Karpas-422 (cell line): Measurements from ENCODE around the gene DLGAP4. TPM values are rescaled to one million over a fixed set of nuclear protein-coding genes. Genes with fewer than 3 reads are reported as not detected.

Source experiments
- DNase-seq: peaks from one replicate; pipeline ENCODE4 v3.0.0-alpha.2; 2015
- H2AFZ ChIP-seq: fragments of 200-600 bp; sonication (generic); 2 replicates; pipeline ENCODE4 v1.6.1; 2014; ENCODE audit warnings: antibody characterized with exemption, low read length, mixed read lengths
- H3K27ac ChIP-seq: fragments of 200-600 bp; sonication (generic); 2 replicates; pipeline ENCODE4 v1.5.1; 2014; ENCODE audit warnings: mild to moderate bottlenecking, low read length, moderate library complexity
- H3K27me3 ChIP-seq: fragments of 200-600 bp; sonication (generic); 2 replicates; pipeline ENCODE4 v1.6.1; 2014; ENCODE audit warnings: low read length, mixed read lengths
- H3K36me3 ChIP-seq: fragments of 200-600 bp; sonication (generic); 2 replicates; pipeline ENCODE4 v1.6.1; 2014; ENCODE audit warnings: low read length, mixed read lengths; ENCODE audit not compliant: insufficient read depth
- H3K4me1 ChIP-seq: fragments of 200-600 bp; sonication (generic); 2 replicates; pipeline ENCODE4 v1.6.1; 2014; ENCODE audit warnings: mild to moderate bottlenecking, low read length, mixed read lengths
- H3K4me2 ChIP-seq: fragments of 200-600 bp; sonication (generic); 2 replicates; pipeline ENCODE4 v1.6.1; 2014; ENCODE audit warnings: low read length, low read depth, mild to moderate bottlenecking; ENCODE audit not compliant: poor library complexity, severe bottlenecking
- H3K4me3 ChIP-seq: fragments of 200-600 bp; sonication (generic); 2 replicates; pipeline ENCODE4 v1.5.1; 2014; ENCODE audit warnings: mild to moderate bottlenecking, antibody characterized with exemption, low read length, mixed read lengths
- H3K79me2 ChIP-seq: fragments of 200-600 bp; sonication (generic); 2 replicates; pipeline ENCODE4 v1.6.1; 2014; ENCODE audit warnings: mild to moderate bottlenecking, low read length, mixed read lengths
- H3K9ac ChIP-seq: fragments of 200-600 bp; sonication (generic); 2 replicates; pipeline ENCODE4 v1.6.0; 2014; ENCODE audit warnings: low read length
- H3K9me2 ChIP-seq: fragments of 200-600 bp; sonication (generic), shearing (Covaris generic); replicated peaks from 2 replicates; pipeline ENCODE4 v1.6.0; 2014; ENCODE audit warnings: mild to moderate bottlenecking, low read length, moderate library complexity; ENCODE audit not compliant: insufficient read depth
- H3K9me3 ChIP-seq: fragments of 300-700, 200-600 bp; sonication (generic); 2 replicates; pipeline ENCODE4 v1.6.1; 2014; ENCODE audit warnings: low read length, mixed read lengths
- H4K20me1 ChIP-seq: fragments of 200-600 bp; sonication (generic); 2 replicates; pipeline ENCODE4 v1.6.1; 2014; ENCODE audit warnings: mild to moderate bottlenecking, antibody characterized with exemption, low read length, low read depth; ENCODE audit not compliant: insufficient read depth
- total RNA-seq: library from RNA; depleted of rRNA; stranded (reverse); fragments of >200 nt; shearing (Covaris generic); gene quantifications from 2 replicates; pipeline ENCODE4 v1.2.3, GENCODE V29; 2014; ENCODE audit warnings: low replicate concordance

DLGAP4 gene
- total RNA-seq, 1 experiment from 2014 or later: 7.5 TPM

GRCh38 chr20:36532822-36533221, 226.7 kb downstream of the DLGAP4 start:
- no peak overlapping the region for H3K9ac ChIP-seq
- H3K27ac ChIP-seq: no peak overlapping the region
- no peak overlapping the region for H3K4me3 ChIP-seq
- no peaks in the 10 kb centered on the region for H3K36me3 ChIP-seq
- H3K9me2 ChIP-seq: no peaks in the 10 kb centered on the region
- H3K4me2 ChIP-seq: no peak overlapping the region
- H3K9me3 ChIP-seq: no peaks in the 10 kb centered on the region
- no peaks in the 10 kb centered on the region for H4K20me1 ChIP-seq
- H3K4me1 ChIP-seq: peaks cover 3% of the 10 kb centered on the region; the same call in 1 of the 2 replicates
- DNase-seq: no peak
- no peaks in the 10 kb centered on the region for H3K27me3 ChIP-seq
- no peak overlapping the region for H2AFZ ChIP-seq
- H3K79me2 ChIP-seq: peaks cover 14% of the 10 kb centered on the region

DNA sequence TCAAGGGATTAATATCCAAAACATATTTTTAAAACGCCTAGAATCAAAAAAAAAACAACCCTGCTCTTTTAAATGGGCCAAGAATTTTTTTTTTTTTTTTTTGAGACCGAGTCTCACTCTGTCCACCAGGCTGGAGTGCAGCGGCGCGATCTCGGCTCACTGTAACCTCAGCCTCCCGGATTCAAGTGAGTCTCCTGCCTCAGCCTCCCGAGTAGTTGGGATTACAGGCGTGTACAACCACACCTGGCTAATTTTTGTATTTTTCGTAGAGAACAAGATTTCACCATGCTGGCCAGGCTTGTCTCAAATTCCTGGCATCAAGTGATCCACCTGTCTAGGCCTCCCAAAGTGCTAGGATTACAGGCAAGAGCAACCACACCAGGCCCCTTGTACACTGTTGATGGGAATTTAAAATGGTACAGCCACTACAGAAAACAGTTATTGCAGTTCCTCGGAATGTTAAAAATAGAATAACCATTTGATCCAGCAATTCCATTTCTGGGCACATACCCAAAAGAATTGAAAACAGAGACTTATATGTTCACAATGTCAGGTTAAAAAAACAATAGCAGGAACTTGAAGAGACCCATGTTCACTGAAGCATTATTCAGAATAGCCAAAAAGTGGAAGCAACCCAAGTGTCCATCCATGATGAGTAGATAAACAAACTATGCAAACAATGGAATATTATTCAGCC, 232.0 kb downstream of the DLGAP4 start:
- Histone ChIP-seq H3K79me2 (peaks cover 9% of the 10 kb centered on the region), H3K27me3 (no peaks in the 10 kb centered on the region), H3K4me1 (peaks cover 3% of the 10 kb centered on the region; the same call in 1 of the 2 replicates), H4K20me1 (no peaks in the 10 kb centered on the region), H3K9ac (no peak overlapping the region), H3K27ac (no peak overlapping the region), H2AFZ (no peak overlapping the region), H3K36me3 (no peaks in the 10 kb centered on the region), H3K4me2 (no peak overlapping the region), H3K9me2 (no peaks in the 10 kb centered on the region), H3K9me3 (no peaks in the 10 kb centered on the region), H3K4me3 (no peak overlapping the region)
- DNase-seq: no peak

DNA sequence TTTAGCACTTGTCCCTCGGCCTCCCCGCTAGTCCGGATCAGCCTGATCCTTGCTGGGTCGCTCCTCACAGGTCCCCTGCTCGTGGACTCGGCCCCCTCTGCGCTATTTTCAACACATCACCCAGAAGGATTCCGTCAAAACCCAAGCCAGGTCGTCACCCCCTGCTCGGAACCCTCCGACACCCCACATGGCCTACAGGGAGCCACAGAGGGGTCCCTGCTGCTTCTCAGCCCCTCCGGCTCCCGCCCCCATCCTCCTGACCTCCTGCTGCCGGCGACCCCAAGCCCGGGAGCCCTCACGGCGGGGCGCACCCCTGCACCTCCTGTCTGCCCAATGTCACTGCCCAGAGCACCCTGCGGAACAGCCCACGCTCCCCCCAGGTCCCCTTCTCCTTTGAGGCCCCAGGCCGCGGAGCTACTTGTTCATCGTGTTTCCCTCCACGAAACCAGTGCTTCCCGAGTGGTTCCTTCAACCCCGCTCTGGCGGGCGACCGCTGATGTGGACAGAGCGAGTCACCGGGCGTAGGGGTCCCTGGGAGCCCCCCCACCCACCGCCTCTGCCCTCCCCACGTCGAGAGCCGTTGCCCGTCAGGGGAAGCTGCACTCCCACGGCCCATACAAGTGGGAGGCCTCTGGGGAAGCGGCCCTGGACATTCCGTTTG, 234.5 kb downstream of the DLGAP4 start:
- H3K27me3 ChIP-seq: no peaks in the 10 kb centered on the region
- no peak overlapping the region for H3K4me2 ChIP-seq
- H3K9ac ChIP-seq: no peak overlapping the region

DNA sequence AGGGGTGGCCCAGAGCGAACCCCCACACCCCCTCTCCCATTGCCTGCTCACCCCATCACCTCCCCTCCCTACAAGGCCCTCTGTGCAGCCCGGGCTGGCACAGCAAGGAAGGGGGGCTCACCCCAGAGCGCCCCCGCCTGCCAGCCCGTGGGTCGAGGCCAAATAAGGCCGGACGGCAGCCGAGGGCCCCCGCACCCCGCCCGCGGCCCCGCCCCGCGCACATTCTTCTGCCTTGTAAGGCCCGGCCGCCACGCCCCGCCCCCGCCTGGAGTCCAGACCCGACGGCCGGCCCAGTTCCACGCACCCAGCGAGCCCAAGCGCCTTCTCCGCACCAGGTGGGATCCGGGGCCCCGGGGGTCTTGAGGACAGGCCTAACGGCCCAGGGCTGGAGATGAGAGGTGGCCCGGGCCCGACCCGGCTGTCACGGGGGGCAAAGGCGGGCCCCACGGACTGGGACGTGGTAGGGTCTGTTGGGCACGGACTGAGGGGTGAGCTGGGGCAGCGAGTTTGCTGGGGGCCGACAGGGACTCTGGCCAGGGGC, 235.2 kb downstream of the DLGAP4 start, which contains the start of gene MYL9:
Gene MYL9, plus strand, starts transcription at position 293 of the 541 bp plus-strand sequence. CDS start 3,366 bp downstream, outside the sequence.
- Histone ChIP-seq H3K27me3 (no peaks in the 10 kb centered on the region), H3K27ac (no peak within 1 kb of the TSS), H3K79me2 (no peaks in the 10 kb centered on the region; the same call in 1 of the 2 replicates), H3K4me1 (peaks cover 3% of the 10 kb centered on the region; the same call in 1 of the 2 replicates), H3K9ac (no peak within 1 kb of the TSS), H4K20me1 (no peaks in the 10 kb centered on the region), H3K9me3 (no peaks in the 10 kb centered on the region), H3K4me3 (no peak within 1 kb of the TSS), H3K36me3 (no peaks in the 10 kb centered on the region), H2AFZ (no peak within 1 kb of the TSS), H3K4me2 (no peak within 1 kb of the TSS), H3K9me2 (no peaks in the 10 kb centered on the region)
- DNase-seq: no peak

More for the DNA sequence above, 234.5 kb downstream of the DLGAP4 start:
- Histone ChIP-seq H3K4me1 (peaks cover 3% of the 10 kb centered on the region; the same call in 1 of the 2 replicates), H3K9me2 (no peaks in the 10 kb centered on the region), H3K4me3 (no peak overlapping the region), H4K20me1 (no peaks in the 10 kb centered on the region), H3K79me2 (no peaks in the 10 kb centered on the region; the same call in 1 of the 2 replicates), H2AFZ (no peak overlapping the region), H3K27ac (no peak overlapping the region), H3K9me3 (no peaks in the 10 kb centered on the region), H3K36me3 (no peaks in the 10 kb centered on the region)
- no peak for DNase-seq

DNA sequence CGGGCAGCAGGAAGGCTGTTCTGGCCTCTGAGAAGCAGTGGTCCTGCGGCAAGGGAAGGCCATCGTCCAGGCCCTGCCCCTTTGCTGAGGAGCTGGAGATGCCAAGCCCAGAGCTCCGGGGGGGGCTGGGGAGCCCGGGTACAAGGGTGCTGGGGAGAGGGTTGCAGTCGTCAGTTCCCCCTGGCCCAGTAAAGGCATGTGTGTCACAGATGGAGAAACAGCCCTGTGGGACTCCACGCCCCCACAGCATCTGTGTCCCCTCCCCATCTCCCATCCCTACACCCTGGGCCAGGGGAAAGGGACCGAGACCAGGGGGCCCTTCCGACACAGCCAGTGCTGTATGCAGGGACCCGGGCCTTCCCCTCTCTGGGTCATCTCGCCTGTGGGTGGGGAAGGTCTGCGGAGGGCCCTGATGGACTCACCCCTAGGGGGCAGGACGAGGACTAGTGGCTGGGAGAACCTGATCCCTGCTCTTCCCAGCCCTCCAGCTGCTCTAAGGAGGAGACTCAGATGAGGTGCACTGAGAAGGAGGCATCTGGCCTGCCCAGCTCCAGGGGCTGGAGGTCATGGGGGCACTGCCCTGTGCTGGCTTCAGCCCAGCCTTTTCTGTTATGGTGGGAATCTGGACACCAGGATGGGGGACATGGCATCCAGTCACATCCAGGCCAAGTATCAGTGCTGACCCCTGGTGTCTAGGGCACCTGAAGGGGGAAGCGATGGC, 235.8 kb downstream of the DLGAP4 start:
- no peaks in the 10 kb centered on the region for H4K20me1 ChIP-seq
- no peak overlapping the region for H3K27ac ChIP-seq
- no peaks in the 10 kb centered on the region for H3K4me1 ChIP-seq
- no peaks in the 10 kb centered on the region; the same call in 1 of the 2 replicates for H3K79me2 ChIP-seq
- H3K4me2 ChIP-seq: no peak overlapping the region
- no peak overlapping the region for H3K4me3 ChIP-seq
- no peaks in the 10 kb centered on the region for H3K9me3 ChIP-seq
- no peak overlapping the region for H2AFZ ChIP-seq
- no peaks in the 10 kb centered on the region for H3K36me3 ChIP-seq
- no peak for DNase-seq
- H3K9ac ChIP-seq: no peak overlapping the region
- H3K9me2 ChIP-seq: no peaks in the 10 kb centered on the region
- no peaks in the 10 kb centered on the region for H3K27me3 ChIP-seq

GRCh38 chr20:36542516-36543183, 236.5 kb downstream of the DLGAP4 start:
- no peak for DNase-seq
- Histone ChIP-seq H3K9me2 (no peaks in the 10 kb centered on the region), H3K9ac (no peak overlapping the region), H3K4me3 (no peak overlapping the region), H3K27me3 (no peaks in the 10 kb centered on the region), H3K79me2 (no peaks in the 10 kb centered on the region; the same call in 1 of the 2 replicates), H4K20me1 (no peaks in the 10 kb centered on the region), H2AFZ (no peak overlapping the region), H3K27ac (no peak overlapping the region), H3K4me2 (no peak overlapping the region), H3K9me3 (no peaks in the 10 kb centered on the region), H3K36me3 (no peaks in the 10 kb centered on the region), H3K4me1 (no peaks in the 10 kb centered on the region)

DNA sequence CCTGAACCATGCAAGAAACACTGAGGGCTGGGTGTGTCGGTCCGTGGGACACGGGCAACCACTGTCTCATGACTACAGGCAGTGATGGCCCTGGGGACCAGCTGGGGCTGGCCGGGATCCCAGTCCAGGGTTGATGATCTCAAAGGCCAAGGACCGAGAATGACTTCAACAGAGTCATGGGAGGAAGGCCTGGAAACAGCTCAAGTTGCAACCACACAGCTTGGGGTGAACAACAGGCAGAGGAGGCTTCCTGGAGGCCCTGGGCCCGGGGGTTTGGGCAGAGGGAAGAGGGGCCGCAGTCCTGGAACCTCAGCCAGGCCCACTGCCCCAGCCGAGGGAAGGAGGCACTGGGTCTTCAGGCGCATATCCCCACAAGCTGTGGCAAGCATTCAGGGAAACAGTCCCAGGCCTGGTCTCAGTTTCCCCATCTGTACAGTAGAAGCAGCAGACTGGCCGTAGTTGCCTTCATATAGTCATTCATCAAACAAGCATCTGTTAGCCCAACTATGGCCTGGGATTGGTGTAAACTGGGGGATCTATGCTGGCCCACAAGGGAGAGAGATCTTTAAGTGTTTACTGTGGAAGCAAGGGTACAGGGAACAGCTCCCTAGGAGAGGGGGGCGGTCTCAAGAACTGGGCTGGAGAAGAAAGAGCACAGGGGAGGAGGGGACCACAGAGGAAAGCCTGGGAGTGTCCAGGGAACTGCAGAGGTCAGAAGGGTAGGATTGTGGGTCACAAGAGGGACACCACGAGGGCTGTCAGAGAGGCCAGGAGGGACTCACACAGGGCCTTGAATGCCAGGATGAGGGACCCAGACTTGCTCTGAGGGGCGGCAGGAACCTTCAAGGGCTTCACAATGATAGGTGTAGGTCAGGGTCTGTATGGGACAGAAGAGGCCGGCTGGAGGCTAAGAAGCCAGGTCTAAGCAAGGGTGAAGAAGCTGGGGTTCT, 237.3 kb downstream of the DLGAP4 start:
- Histone ChIP-seq H3K4me1 (no peaks in the 10 kb centered on the region), H4K20me1 (no peaks in the 10 kb centered on the region), H3K9ac (no peak overlapping the region)

More for the DNA sequence above, 237.3 kb downstream of the DLGAP4 start:
- DNase-seq: no peak
- peaks cover 4% of the 10 kb centered on the region; the same call in 1 of the 2 replicates for H3K79me2 ChIP-seq
- H3K36me3 ChIP-seq: no peaks in the 10 kb centered on the region
- H3K27ac ChIP-seq: no peak overlapping the region
- H3K9me2 ChIP-seq: no peaks in the 10 kb centered on the region
- no peaks in the 10 kb centered on the region for H3K27me3 ChIP-seq
- H3K4me2 ChIP-seq: no peak overlapping the region
- no peaks in the 10 kb centered on the region for H3K9me3 ChIP-seq
- no peak overlapping the region for H3K4me3 ChIP-seq
- no peak overlapping the region for H2AFZ ChIP-seq
